ENCODE data around the gene TBC1D7. TPM values are rescaled to one million over a fixed set of nuclear protein-coding genes. Genes with fewer than 3 reads are reported as not detected.

The TBC1D7 gene
- total and polyA plus RNA-seq, 12 donors = 17.3 to 42.6 (median 28.1) TPM

DNA sequence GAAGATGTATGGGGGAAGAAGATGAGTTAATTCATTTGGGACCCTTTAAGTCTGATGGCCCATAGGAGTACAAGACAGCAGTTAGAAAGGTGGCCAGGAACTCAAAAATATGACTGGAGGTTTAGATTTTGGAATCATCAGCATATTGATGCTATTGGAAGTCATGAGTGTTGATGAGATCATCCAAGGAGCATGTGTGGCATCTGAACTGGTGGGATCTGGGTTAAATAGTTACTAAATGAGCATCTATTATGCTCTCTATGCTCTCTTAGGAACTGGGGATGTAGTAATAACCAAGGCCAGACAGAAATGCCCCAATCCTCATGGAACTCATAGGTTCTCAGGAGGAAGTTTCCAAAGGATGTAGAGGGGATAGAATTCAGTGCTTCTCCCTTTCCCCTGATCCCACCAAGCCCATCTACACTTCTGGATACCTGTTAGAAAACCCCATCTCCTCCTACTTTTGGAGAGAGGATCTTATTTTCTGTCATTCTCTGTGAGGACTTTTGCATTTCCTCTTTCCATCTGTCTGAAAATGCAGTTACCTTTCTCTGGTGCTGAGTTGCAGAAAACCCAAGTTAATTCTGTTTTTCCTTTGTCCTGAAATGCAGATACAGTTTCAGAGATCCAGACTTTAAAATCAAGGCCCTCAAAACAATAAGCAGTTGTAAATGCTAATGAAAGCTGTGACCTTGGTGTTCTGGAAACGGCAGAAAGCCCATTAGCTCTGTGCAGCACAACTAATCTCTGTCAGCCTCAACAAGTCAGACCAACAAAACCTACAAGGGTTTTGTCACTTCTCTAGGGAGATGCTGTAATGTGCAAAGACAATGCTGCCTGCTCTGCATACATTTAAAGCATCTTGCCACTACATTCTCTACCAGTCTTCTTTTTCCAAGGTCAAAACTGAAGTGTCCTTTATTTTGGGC is 65.8 kb downstream of the TBC1D7 start:
- Histone ChIP-seq H3K27ac (no peak overlapping the region), H3K27me3 (no peaks in the 10 kb centered on the region), H3K36me3 (peaks cover 0 to 16% (median 0%) of the 10 kb centered on the region in 9 donors), H3K4me1 (peaks cover 0 to 24% (median 0%) of the 10 kb centered on the region in 9 donors), H3K4me3 (no peak overlapping the region), H3K9me3 (no peaks in the 10 kb centered on the region)
- DNase-seq (no peak), ATAC-seq (no peak)
- 17 to 32% methylated on average over 1 of the region's 1 CpG for WGBS, 2 donors
- intact Hi-C loops (cut with DNase I) = no loop called here
- no peak for TF ChIP-seq CTCF (IDR thresholded peaks at IDR 0.05)

DNA sequence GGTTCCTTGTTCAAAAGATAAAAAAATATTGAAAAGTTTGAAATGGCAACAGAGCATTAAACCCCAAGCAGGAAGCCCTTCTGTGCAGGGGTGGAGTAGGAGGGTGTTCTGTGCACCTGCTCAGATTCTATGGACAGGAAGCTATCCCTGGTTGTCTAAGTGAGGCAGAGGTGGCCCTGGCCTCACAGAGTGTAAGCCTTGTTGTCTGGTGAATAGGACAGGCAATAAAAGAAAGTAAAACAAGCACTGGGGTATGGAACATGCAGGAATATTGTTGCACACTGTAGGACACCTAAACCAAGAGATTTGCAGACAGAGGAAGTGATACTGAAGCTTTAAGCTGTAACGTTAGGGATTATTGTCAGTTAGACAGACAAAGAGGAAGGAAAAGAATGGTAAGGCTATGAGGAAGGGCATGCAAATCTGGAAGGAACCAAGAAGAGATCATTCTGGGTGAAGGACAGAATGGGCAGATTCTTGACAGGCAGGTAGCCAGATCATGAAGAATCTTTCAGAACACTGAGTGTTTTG is 66.8 kb downstream of the TBC1D7 start:
- no peak for TF ChIP-seq CTCF (IDR thresholded peaks at IDR 0.05)
- ATAC-seq (peak in 7 of 8 donors; percentile 9 to 65 (median 48)), DNase-seq (no peak)
- Histone ChIP-seq H3K36me3 (peaks cover 0 to 8% (median 0%) of the 10 kb centered on the region in 9 donors), H3K9me3 (peaks cover 0 to 5% (median 0%) of the 10 kb centered on the region in 11 donors), H3K4me1 (peaks cover 0 to 29% (median 0%) of the 10 kb centered on the region in 9 donors), H3K27me3 (no peaks in the 10 kb centered on the region), H3K27ac (peak overlapping the region in 1 of 10 donors; percentile 49), H3K4me3 (no peak overlapping the region)
- intact Hi-C loops (cut with DNase I) = no loop called here
- 74 to 75% methylated on average over 1 of the region's 1 CpG for WGBS, 2 donors

DNA sequence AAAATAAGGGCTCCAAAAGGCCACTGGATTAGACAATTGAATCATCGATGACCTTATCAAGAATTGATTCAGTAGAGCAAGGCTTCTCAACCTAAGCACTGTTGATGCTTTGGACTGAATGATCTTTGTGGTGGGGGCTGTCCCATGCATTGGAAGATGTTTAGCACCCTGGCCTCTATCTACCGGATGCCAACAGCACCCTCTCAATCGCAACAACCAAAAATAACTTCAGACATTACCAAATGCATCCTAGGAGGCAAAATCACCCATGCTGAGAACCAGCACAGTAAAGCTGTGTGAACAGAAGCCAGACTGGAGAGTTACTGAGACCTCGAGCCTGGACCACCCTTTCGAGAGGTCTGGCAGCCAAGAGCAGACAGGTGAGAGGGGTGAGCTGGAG is 67.5 kb downstream of the TBC1D7 start:
- peak overlapping the region in 1 of 10 donors; percentile 49 for H3K27ac ChIP-seq
- ATAC-seq = no peak
- peaks cover 0 to 36% (median 4%) of the 10 kb centered on the region in 9 donors for H3K4me1 ChIP-seq
- intact Hi-C loops (cut with DNase I) = no loop called here
- H3K9me3 ChIP-seq = peaks cover 0 to 12% (median 0%) of the 10 kb centered on the region in 11 donors
- peaks cover 0 to under 1% (median 0%) of the 10 kb centered on the region in 9 donors for H3K36me3 ChIP-seq
- H3K27me3 ChIP-seq = no peaks in the 10 kb centered on the region
- H3K4me3 ChIP-seq = no peak overlapping the region
- 80 to 84% methylated on average over 5 of the region's 5 CpGs for WGBS, 2 donors
- TF ChIP-seq CTCF (IDR thresholded peaks at IDR 0.05) = no peak
- no peak for DNase-seq

GRCh38 chr6:13260101-13260598 is 68.2 kb downstream of the TBC1D7 start:
- H3K4me1 ChIP-seq = peaks cover 0 to 40% (median 4%) of the 10 kb centered on the region in 9 donors
- no peak for TF ChIP-seq CTCF (IDR thresholded peaks at IDR 0.05)
- ATAC-seq = no peak
- H3K4me3 ChIP-seq = no peak overlapping the region
- no peak for DNase-seq
- no peaks in the 10 kb centered on the region for H3K27me3 ChIP-seq
- no peak overlapping the region for H3K27ac ChIP-seq
- no peaks in the 10 kb centered on the region for H3K36me3 ChIP-seq
- intact Hi-C loops (cut with DNase I) = no loop called here
- WGBS, 2 donors = 73 to 95% methylated on average over 7 of the region's 7 CpGs
- peaks cover 0 to 15% (median 0%) of the 10 kb centered on the region in 11 donors for H3K9me3 ChIP-seq
